T-cell (primary cell): Measurements from ENCODE around the gene KRTAP5-9. TPM values are rescaled to one million over a fixed set of nuclear protein-coding genes. Genes with fewer than 3 reads are reported as not detected.
"Not testable (repeated sequence)": the region's sequence is repeated elsewhere in the genome, so short reads cannot be mapped to it uniquely, and the experiment has no call there.

ENCODE experiments used
- ATAC-seq, 4 experiments: fragments of 200-7000 bp in 3 of 4; fragments of 150-1000 bp in 1 of 4; cut with Tn5 transposase; replicated peaks in 1 of 4; 1 replicate in 3 of 4; 2 replicates in 1 of 4; pipeline ENCODE4 v1.10.0; 2021; ENCODE audit warnings: moderate library complexity in 3 of 4, mild to moderate bottlenecking in 2 of 4, moderate number of reproducible peaks in 1 of 4
- CTCF ChIA-PET, 2 donors: fragments of 300-600 bp; sonication (Branson Sonifier 250); formaldehyde crosslinking; loops; one replicate each; lab custom pipeline; 2022; ENCODE audit warnings: antibody characterized with exemption in 2 of 2; lab: Charles Lee
- POLR2A ChIA-PET, 2 donors: fragments of 300-600 bp; sonication (Branson Sonifier 250); formaldehyde crosslinking; loops; one replicate each; lab custom pipeline; 2022; ENCODE audit warnings: antibody characterized with exemption in 2 of 2; lab: Charles Lee
- DNase-seq, 35 experiments: peaks; one replicate each; pipeline versions ENCODE4 v3.0.0 to v3.0.0-alpha.2; 2013 to 2023
- H3K27ac ChIP-seq: one replicate; pipeline ENCODE4 v1.5.1; 2013; ENCODE audit warnings: low read length
- H3K27me3 ChIP-seq, 2 experiments: replicated peaks in 1 of 2; 1 replicate in 1 of 2; 2 replicates in 1 of 2; pipeline versions ENCODE4 v1.6.1 to v1.7.0; 2013; ENCODE audit warnings: low read length in 1 of 2, mixed read lengths in 1 of 2; ENCODE audit not compliant: control insufficient read depth in 2 of 2, insufficient read depth in 2 of 2; ENCODE audit errors: extremely low read depth in 1 of 2
- H3K36me3 ChIP-seq, 2 donors: 1 replicate in 1 of 2; 2 replicates in 1 of 2; pipeline versions ENCODE4 v1.6.1 to v1.7.0; 2013; ENCODE audit warnings: low read length in 1 of 2; ENCODE audit not compliant: control insufficient read depth in 2 of 2, insufficient read depth in 1 of 2; ENCODE audit errors: extremely low read depth in 1 of 2
- H3K4me1 ChIP-seq, 2 experiments: 1 replicate in 1 of 2; 2 replicates in 1 of 2; pipeline versions ENCODE4 v1.6.1 to v1.7.0; 2013; ENCODE audit warnings: low read length in 2 of 2, mixed read lengths in 1 of 2; ENCODE audit not compliant: insufficient read depth in 2 of 2, control insufficient read depth in 1 of 2; ENCODE audit errors: extremely low read depth in 1 of 2
- H3K4me3 ChIP-seq, 2 donors: 1 replicate in 1 of 2; 2 replicates in 1 of 2; pipeline versions ENCODE4 v1.5.1 to v1.7.0; 2013; ENCODE audit warnings: mild to moderate bottlenecking in 2 of 2, low read length in 1 of 2, moderate library complexity in 1 of 2; ENCODE audit not compliant: control insufficient read depth in 1 of 2; ENCODE audit errors: extremely low read depth in 1 of 2
- H3K9me3 ChIP-seq: 2 replicates; pipeline ENCODE4 v1.7.0; 2013
- H3K27ac Mint-ChIP-seq, 2 donors: one replicate each; pipeline ENCODE4 v1.8.0; 2020 to 2021; ENCODE audit warnings: mild to moderate bottlenecking in 2 of 2, mixed read lengths in 2 of 2
- H3K27me3 Mint-ChIP-seq, 2 donors: one replicate each; pipeline ENCODE4 v1.8.0; 2021 to 2022; ENCODE audit warnings: mixed read lengths in 2 of 2
- H3K36me3 Mint-ChIP-seq: one replicate; pipeline ENCODE4 v1.8.0; 2021; ENCODE audit warnings: mixed read lengths
- H3K4me1 Mint-ChIP-seq, 3 donors: one replicate each; pipeline ENCODE4 v1.8.0; 2020 to 2022; ENCODE audit warnings: mixed read lengths in 3 of 3, mild to moderate bottlenecking in 1 of 3
- H3K4me3 Mint-ChIP-seq, 3 donors: one replicate each; pipeline ENCODE4 v1.8.0; 2020 to 2022; ENCODE audit warnings: mild to moderate bottlenecking in 3 of 3, mixed read lengths in 3 of 3, moderate library complexity in 3 of 3
- H3K9me3 Mint-ChIP-seq, 3 donors: one replicate each; pipeline ENCODE4 v1.8.0; 2020 to 2022; ENCODE audit warnings: mixed read lengths in 3 of 3
- WGBS: methylation state at CpG from one replicate; pipeline ENCODE4 v1.1.5; 2013; ENCODE audit warnings: missing lambda C conversion rate; ENCODE audit not compliant: insufficient coverage; 5-methylcytosine and 5-hydroxymethylcytosine counted together
- total RNA-seq, 35 experiments: library from RNA in 6 of 35; stranded (reverse) in 6 of 35; fragments of 120-200 nt in 1 of 35; gene quantifications; one replicate each; pipeline versions ENCODE4 v1.2.1 to v1.2.4 and lab custom pipeline; 2013 to 2026

The KRTAP5-9 gene
- total RNA-seq, 5 donors from 2014 or later (not counting 1 experiment from before 2014, with no cell fraction given), result 0.23 to 0.33 TPM; not detected in 3

DNA sequence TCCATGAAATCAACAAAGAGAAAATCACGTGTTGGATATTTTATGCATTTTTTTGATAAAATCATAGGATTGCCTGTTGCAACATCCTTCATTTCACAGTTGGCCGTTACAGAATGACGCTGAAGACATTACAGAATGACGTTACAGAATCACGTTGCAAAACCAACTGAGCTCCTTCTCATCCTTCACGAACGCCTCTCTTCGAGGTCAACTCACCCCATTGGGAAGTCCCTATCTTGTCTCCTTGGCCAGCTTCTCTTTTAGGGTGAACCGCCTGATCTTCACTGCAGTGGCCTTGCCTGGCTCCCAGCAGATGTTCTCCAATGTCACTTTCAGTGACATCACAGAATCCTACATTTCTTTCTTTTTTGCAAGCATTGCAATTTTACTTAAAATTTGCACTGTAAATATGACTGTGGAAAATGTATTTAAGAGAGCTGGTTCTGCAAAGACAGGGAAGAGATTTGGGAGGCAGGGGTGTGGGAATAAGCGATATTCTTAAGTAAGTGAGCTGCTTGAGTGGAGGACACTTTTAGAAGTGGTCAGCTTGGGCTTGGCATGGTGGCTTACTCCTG lies 16.1 kb upstream of the KRTAP5-9 start:
- no peak overlapping the region for H3K4me3 ChIP-seq
- peaks cover 0 to 7% of the 10 kb centered on the region in 2 experiments for H3K27me3 ChIP-seq
- Mint-ChIP-seq H3K9me3 (no peaks in the 10 kb centered on the region), H3K4me1 (no peaks in the 10 kb centered on the region), H3K27me3 (peaks cover 8 to 10% of the 10 kb centered on the region in 2 donors), H3K4me3 (no peak overlapping the region), H3K27ac (no peak overlapping the region), H3K36me3 (no peaks in the 10 kb centered on the region)
- ATAC-seq, result no peak
- 74% methylated on average over 8 of the region's 10 CpGs for WGBS
- H3K4me1 ChIP-seq, result no peaks in the 10 kb centered on the region
- no peak overlapping the region for H3K27ac ChIP-seq
- H3K36me3 ChIP-seq, result no peaks in the 10 kb centered on the region
- DNase-seq, result no peak
- CTCF ChIA-PET, result no interaction called here
- POLR2A ChIA-PET, result no interaction called here
- no peaks in the 10 kb centered on the region for H3K9me3 ChIP-seq

DNA sequence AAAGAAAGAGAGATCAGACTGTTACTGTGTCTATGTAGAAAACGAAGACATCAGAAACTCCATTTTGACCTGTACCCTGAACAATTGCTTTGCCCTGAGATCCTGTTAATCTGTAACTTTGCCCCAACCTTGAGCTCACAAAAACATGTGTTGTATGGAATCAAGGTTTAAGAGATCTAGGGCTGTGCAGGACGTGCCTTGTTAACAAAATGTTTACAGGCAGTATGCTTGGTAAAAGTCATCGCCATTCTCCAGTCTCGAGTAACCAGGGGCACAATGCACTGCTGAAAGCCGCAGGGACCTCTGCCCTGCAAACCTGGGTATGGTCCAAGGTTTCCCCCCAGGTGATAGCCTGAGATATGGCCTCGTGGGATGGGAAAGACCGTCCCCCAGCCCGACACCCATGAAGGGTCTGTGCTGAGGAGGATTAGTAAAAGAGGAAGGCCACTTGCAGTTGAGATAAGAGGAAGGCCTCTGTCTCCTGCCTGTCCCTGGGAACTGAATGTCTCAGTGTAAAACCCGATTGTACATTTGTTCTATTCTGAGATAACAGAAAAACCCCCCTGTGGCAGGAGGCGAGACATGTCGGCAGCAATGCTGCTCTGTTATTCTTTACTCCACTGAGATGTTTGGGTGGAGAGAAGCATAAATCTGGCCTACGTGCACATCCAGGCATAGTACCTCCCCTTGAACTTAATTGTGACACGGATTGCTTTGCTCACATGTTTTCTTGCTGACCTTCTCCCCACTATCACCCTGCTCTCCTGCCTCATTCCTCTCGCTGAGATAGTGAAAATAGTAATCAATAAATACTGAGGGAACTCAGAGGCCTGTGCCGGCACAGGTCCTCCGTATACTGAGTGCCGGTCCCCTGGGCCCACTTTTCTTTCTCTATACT lies 13.3 kb upstream of the KRTAP5-9 start:
- H3K27me3 Mint-ChIP-seq, result peaks cover 10 to 14% of the 10 kb centered on the region in 2 donors
- H3K4me1 Mint-ChIP-seq, POLR2A ChIA-PET, H3K27ac Mint-ChIP-seq, H3K4me3 Mint-ChIP-seq, ATAC-seq, H3K36me3 ChIP-seq, H3K4me3 ChIP-seq, DNase-seq, H3K4me1 ChIP-seq, H3K27ac ChIP-seq, H3K9me3 Mint-ChIP-seq, H3K36me3 Mint-ChIP-seq, CTCF ChIA-PET, H3K9me3 ChIP-seq: not testable (repeated sequence)
- H3K27me3 ChIP-seq, result peaks cover 0 to 17% of the 10 kb centered on the region in 2 experiments
- 81% methylated on average over 3 of the region's 17 CpGs for WGBS

DNA sequence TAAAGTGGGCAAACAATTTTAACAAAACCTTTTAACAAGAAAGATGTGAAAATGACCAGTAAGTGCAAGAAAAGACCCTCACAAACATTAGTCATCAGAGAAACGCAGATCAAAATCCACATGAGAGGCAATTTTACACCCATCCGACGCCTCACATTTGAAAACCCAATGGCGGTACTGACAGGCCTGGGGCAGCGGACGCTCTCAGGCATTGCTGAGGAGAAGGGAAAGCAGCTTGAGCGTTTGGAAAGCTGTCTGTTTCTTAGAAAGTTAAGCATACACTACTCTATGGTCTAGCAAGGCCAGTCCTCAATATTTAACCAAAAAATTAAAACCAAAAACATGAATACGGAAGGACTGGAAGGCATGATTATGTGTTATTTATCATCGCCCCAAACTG lies 12.4 kb upstream of the KRTAP5-9 start:
- H3K27me3 Mint-ChIP-seq, result peaks cover 10 to 14% of the 10 kb centered on the region in 2 donors
- no peak overlapping the region for H3K27ac ChIP-seq
- peaks cover 3% of the 10 kb centered on the region for H3K36me3 Mint-ChIP-seq
- no peaks in the 10 kb centered on the region for H3K36me3 ChIP-seq
- no peaks in the 10 kb centered on the region for H3K4me1 ChIP-seq
- no peak for DNase-seq
- no peaks in the 10 kb centered on the region for H3K4me1 Mint-ChIP-seq
- no peak for ATAC-seq
- H3K4me3 Mint-ChIP-seq, result no peak overlapping the region
- H3K9me3 ChIP-seq, result no peaks in the 10 kb centered on the region
- CTCF ChIA-PET, result no interaction called here
- H3K4me3 ChIP-seq, result no peak overlapping the region
- H3K27me3 ChIP-seq, result peaks cover 0 to 17% of the 10 kb centered on the region in 2 experiments
- no CpG with 5 or more reads among the region's 9 CpGs for WGBS
- H3K27ac Mint-ChIP-seq, result no peak overlapping the region
- POLR2A ChIA-PET, result no interaction called here
- peaks cover 0 to 4% (median 4%) of the 10 kb centered on the region in 3 donors for H3K9me3 Mint-ChIP-seq

DNA sequence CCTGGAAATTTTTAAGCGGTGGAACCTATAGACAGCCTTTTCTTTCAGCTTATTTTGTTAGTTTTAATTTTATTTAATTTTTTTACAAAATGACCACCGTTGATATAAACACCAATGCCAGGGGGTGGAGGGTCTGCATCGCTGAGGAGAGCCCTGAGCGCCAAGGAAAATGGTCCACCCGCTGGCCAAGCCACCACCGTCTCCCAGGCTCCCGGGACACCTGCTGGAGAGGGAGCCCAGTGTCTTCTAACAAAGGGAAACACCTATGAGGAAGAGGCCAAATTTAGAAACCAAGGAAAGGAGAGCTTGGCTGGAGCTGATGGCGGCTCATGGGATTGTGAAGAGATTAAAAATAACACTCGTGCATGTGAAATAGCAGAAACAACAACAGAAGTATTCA lies 10.7 kb upstream of the KRTAP5-9 start:
- POLR2A ChIA-PET, result no interaction called here
- Histone ChIP-seq H3K27me3 (peaks cover 0 to 25% of the 10 kb centered on the region in 2 experiments), H3K27ac (no peak overlapping the region), H3K36me3 (no peaks in the 10 kb centered on the region), H3K4me3 (no peak overlapping the region), H3K9me3 (no peaks in the 10 kb centered on the region), H3K4me1 (no peaks in the 10 kb centered on the region)
- Mint-ChIP-seq H3K4me1 (no peaks in the 10 kb centered on the region), H3K36me3 (peaks cover 5% of the 10 kb centered on the region), H3K9me3 (peaks cover 0 to 12% (median 7%) of the 10 kb centered on the region in 3 donors), H3K27ac (no peak overlapping the region), H3K4me3 (no peak overlapping the region), H3K27me3 (peaks cover 7 to 24% of the 10 kb centered on the region in 2 donors)
- CTCF ChIA-PET, result no interaction called here
- no peak for DNase-seq
- 84% methylated on average over 4 of the region's 9 CpGs for WGBS
- ATAC-seq, result no peak

DNA sequence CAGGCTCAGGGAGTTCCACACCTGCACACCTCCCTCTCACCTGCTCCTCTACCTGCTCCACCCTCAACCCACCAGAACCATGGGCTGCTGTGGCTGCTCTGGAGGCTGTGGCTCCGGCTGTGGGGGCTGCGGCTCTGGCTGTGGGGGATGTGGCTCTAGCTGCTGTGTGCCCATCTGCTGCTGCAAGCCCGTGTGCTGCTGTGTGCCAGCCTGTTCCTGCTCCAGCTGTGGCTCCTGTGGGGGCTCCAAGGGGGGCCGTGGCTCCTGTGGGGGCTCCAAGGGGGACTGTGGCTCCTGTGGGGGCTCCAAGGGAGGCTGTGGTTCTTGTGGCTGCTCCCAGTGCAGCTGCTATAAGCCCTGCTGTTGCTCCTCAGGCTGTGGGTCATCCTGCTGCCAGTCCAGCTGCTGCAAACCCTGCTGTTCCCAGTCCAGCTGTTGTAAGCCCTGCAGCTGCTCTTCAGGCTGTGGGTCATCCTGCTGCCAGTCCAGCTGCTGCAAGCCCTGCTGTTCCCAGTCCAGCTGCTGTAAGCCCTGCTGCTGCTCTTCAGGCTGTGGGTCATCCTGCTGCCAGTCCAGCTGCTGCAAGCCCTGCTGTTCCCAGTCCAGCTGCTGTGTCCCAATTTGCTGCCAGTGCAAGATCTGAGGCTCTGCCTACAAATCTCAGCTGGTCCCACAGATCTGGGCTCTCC lies 10.1 kb upstream of the KRTAP5-9 start, which contains the start of gene KRTAP5-8:
Gene KRTAP5-8 (plus strand): TSS at position 49 of the 689 bp plus-strand sequence. CDS start 31 bp downstream, at position 80.
- ATAC-seq, POLR2A ChIA-PET, H3K4me3 Mint-ChIP-seq, H3K36me3 ChIP-seq, CTCF ChIA-PET, H3K36me3 Mint-ChIP-seq, H3K4me3 ChIP-seq, H3K4me1 Mint-ChIP-seq, H3K9me3 ChIP-seq, H3K27ac Mint-ChIP-seq, H3K4me1 ChIP-seq, DNase-seq, H3K27ac ChIP-seq: not testable (repeated sequence)
- H3K27me3 ChIP-seq, result peaks cover 0 to 31% of the 10 kb centered on the region in 2 experiments
- H3K9me3 Mint-ChIP-seq, result peaks cover 0 to 12% (median 7%) of the 10 kb centered on the region in 3 donors
- peaks cover 7 to 30% of the 10 kb centered on the region in 2 donors for H3K27me3 Mint-ChIP-seq
- WGBS, result no CpG with 5 or more reads among the region's 4 CpGs

DNA sequence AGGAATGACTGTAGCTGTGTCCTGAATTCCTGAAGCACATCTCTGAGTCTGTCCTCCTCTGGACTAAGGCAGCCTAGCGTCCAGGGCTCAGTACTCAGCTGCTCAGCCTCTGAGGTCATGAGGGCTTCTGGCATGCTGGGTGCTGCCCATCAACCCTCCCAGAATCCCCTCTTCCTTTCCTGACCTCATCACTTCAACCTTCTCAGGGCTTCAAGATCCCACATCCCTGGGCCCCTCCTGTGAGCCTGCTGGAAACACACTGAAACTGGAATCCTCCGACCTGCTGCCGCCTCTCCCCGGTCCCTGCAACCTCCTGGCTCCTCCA lies 9.6 kb upstream of the KRTAP5-9 start:
- Mint-ChIP-seq H3K4me1 (peaks cover 0 to 5% (median under 1%) of the 10 kb centered on the region in 3 donors), H3K36me3 (peaks cover 5% of the 10 kb centered on the region), H3K9me3 (peaks cover 0 to 12% (median 7%) of the 10 kb centered on the region in 3 donors), H3K27ac (no peak overlapping the region), H3K27me3 (peaks cover 7 to 34% of the 10 kb centered on the region in 2 donors), H3K4me3 (no peak overlapping the region)
- DNase-seq (no peak), ATAC-seq (no peak)
- Histone ChIP-seq H3K36me3 (no peaks in the 10 kb centered on the region), H3K4me3 (no peak overlapping the region), H3K27ac (no peak overlapping the region), H3K27me3 (peaks cover 0 to 32% of the 10 kb centered on the region in 2 experiments), H3K4me1 (no peaks in the 10 kb centered on the region), H3K9me3 (no peaks in the 10 kb centered on the region)
- ChIA-PET POLR2A (no interaction called here), CTCF (no interaction called here)
- 85% methylated on average over 4 of the region's 4 CpGs for WGBS
